Body of pancreas (tissue), 4 donors: ENCODE measurements around the gene NKAPL. TPM values are rescaled to one million over a fixed set of nuclear protein-coding genes. Genes with fewer than 3 reads are reported as not detected.
A peak's percentile ranks its signal among the peaks of the same experiment; 100 is the strongest.

Experiments
- ATAC-seq: fragments of 150-250 bp; one replicate; pipeline ENCODE4 v1.9.1; 2016
- DNase-seq, 4 donors: peaks; one replicate each; pipeline ENCODE4 v3.0.0-alpha.2; 2019
- H3K27ac ChIP-seq, 4 donors: fragments of 200-600 bp; sonication (generic); 1 replicate in 3 of 4; 2 replicates in 1 of 4; pipeline versions ENCODE4 v1.5.1 to v1.6.1; 2016 to 2019; ENCODE audit warnings: mild to moderate bottlenecking in 1 of 4, mixed read lengths in 1 of 4, moderate library complexity in 1 of 4
- H3K27me3 ChIP-seq, 2 donors: fragments of 200-600 bp; sonication (generic); one replicate each; pipeline ENCODE4 v1.6.0; 2016; ENCODE audit warnings: mild to moderate bottlenecking in 1 of 2
- H3K36me3 ChIP-seq, 2 donors: fragments of 200-600 bp; sonication (generic); replicated peaks in 1 of 2; 2 replicates each; pipeline ENCODE4 v1.5.1; 2016; ENCODE audit warnings: low read depth in 2 of 2; ENCODE audit not compliant: insufficient read depth in 1 of 2
- H3K4me1 ChIP-seq: fragments of 200-600 bp; sonication (generic); one replicate; pipeline ENCODE4 v1.6.0; 2016
- H3K4me3 ChIP-seq, 2 donors: fragments of 200-600 bp; sonication (generic); 1 replicate in 1 of 2; 2 replicates in 1 of 2; pipeline ENCODE4 v1.5.1; 2016 to 2019
- H3K9me3 ChIP-seq, 3 donors: fragments of 200-600 bp; sonication (generic); 1 replicate in 2 of 3; 2 replicates in 1 of 3; pipeline ENCODE4 v1.5.1; 2016
- CTCF ChIP-seq, 7 experiments: fragments of 450-650 bp in 4 of 7; fragments of 200-600 bp in 3 of 7; sonication (generic) in 3 of 7; IDR thresholded peaks; one replicate each; pipeline ENCODE4 v1.5.1; 2016 to 2019; ENCODE audit warnings: antibody characterized with exemption in 7 of 7
- POLR2A ChIP-seq, 3 donors: fragments of 450-650 bp; IDR thresholded peaks; one replicate each; pipeline ENCODE4 v1.6.1; 2016; ENCODE audit warnings: antibody characterized with exemption in 3 of 3, mild to moderate bottlenecking in 2 of 3
- WGBS, 2 donors: methylation state at CpG; one replicate each; pipeline ENCODE4 v1.1.5; 2017; 5-methylcytosine and 5-hydroxymethylcytosine counted together
- intact Hi-C: fragments of 100-400 bp; cut with DNase I; formaldehyde crosslinking; loops from one replicate; pipeline ENCODE4 v1.15.1; 2023
- total RNA-seq, 2 donors: library from RNA; depleted of rRNA; stranded (reverse); fragments of >200 nt; gene quantifications; one replicate each; pipeline ENCODE4 v1.1.0, GENCODE V29; 2016

NKAPL gene
- total RNA-seq, 2 donors from 2014 or later: 0.52 TPM; not detected in 1

GRCh38 chr6:28245206-28245941 lies 13.7 kb upstream of the NKAPL start:
- H3K27ac ChIP-seq: no peak overlapping the region
- H3K36me3 ChIP-seq: peaks cover 0 to 6% of the 10 kb centered on the region in 2 donors
- ATAC-seq (no peak), DNase-seq (no peak)
- TF ChIP-seq CTCF (IDR thresholded peaks at IDR 0.05): no peak
- TF ChIP-seq POLR2A (IDR thresholded peaks at IDR 0.05): no peak
- peaks cover under 1% of the 10 kb centered on the region for H3K4me1 ChIP-seq
- WGBS, 2 donors: 83 to 90% methylated on average over 6 of the region's 6 CpGs
- no peaks in the 10 kb centered on the region for H3K9me3 ChIP-seq
- no peak overlapping the region for H3K4me3 ChIP-seq
- intact Hi-C loops: no loop called here
- H3K27me3 ChIP-seq: no peaks in the 10 kb centered on the region

GRCh38 chr6:28248916-28249315 lies 10.2 kb upstream of the NKAPL start:
- no peaks in the 10 kb centered on the region for H3K9me3 ChIP-seq
- TF ChIP-seq POLR2A (IDR thresholded peaks at IDR 0.05) (no peak), CTCF (IDR thresholded peaks at IDR 0.05) (no peak)
- peaks cover 0 to 6% of the 10 kb centered on the region in 2 donors for H3K36me3 ChIP-seq
- H3K27me3 ChIP-seq: no peaks in the 10 kb centered on the region
- DNase-seq (no peak), ATAC-seq (no peak)
- H3K27ac ChIP-seq: no peak overlapping the region
- H3K4me3 ChIP-seq: no peak overlapping the region
- WGBS, 2 donors: 76 to 78% methylated on average over 1 of the region's 1 CpG
- peaks cover 14% of the 10 kb centered on the region for H3K4me1 ChIP-seq
- intact Hi-C loops: no loop called here

GRCh38 chr6:28250747-28251146 lies 8.3 kb upstream of the NKAPL start:
- intact Hi-C loops: loop anchor here (10.0 kb wide), 1 partner anchor 126 kb away; the partner anchor contains the start of gene ZSCAN16
- Histone ChIP-seq H3K27ac (no peak overlapping the region), H3K4me1 (peaks cover 14% of the 10 kb centered on the region), H3K36me3 (peaks cover 0 to 2% of the 10 kb centered on the region in 2 donors), H3K27me3 (no peaks in the 10 kb centered on the region), H3K4me3 (no peak overlapping the region), H3K9me3 (no peaks in the 10 kb centered on the region)
- no peak for TF ChIP-seq CTCF (IDR thresholded peaks at IDR 0.05)
- no peak for TF ChIP-seq POLR2A (IDR thresholded peaks at IDR 0.05)
- ATAC-seq: no peak
- 62 to 80% methylated on average over 2 of the region's 2 CpGs for WGBS, 2 donors
- DNase-seq: no peak

- H3K27ac ChIP-seq: peak overlapping the region in 2 of 4 donors; percentile 30 to 54
- 0% methylated on average over 6 to 24 of the region's 25 CpGs for WGBS, 2 donors
- DNase-seq: peak in 2 of 4 donors; percentile 12 to 13
Measured at GRCh38 chr6:28251661-28252008, 7.5 kb upstream of the NKAPL start.

More at GRCh38 chr6:28251661-28252008, 7.5 kb upstream of the NKAPL start:
- H3K9me3 ChIP-seq: no peaks in the 10 kb centered on the region
- intact Hi-C loops: loop anchor here (10.0 kb wide), 1 partner anchor 127 kb away; the partner anchor contains the start of gene ZSCAN16
- ATAC-seq: peak; percentile 42
- TF ChIP-seq CTCF (IDR thresholded peaks at IDR 0.05): no peak
- no peak for TF ChIP-seq POLR2A (IDR thresholded peaks at IDR 0.05)
- H3K27me3 ChIP-seq: no peaks in the 10 kb centered on the region
- peaks cover 14% of the 10 kb centered on the region for H3K4me1 ChIP-seq
- H3K36me3 ChIP-seq: peaks cover 0 to 2% of the 10 kb centered on the region in 2 donors
- H3K4me3 ChIP-seq: peak overlapping the region; percentile 80 to 93
